Measurements from ENCODE around the gene MX2.

The MX2 gene

DNA sequence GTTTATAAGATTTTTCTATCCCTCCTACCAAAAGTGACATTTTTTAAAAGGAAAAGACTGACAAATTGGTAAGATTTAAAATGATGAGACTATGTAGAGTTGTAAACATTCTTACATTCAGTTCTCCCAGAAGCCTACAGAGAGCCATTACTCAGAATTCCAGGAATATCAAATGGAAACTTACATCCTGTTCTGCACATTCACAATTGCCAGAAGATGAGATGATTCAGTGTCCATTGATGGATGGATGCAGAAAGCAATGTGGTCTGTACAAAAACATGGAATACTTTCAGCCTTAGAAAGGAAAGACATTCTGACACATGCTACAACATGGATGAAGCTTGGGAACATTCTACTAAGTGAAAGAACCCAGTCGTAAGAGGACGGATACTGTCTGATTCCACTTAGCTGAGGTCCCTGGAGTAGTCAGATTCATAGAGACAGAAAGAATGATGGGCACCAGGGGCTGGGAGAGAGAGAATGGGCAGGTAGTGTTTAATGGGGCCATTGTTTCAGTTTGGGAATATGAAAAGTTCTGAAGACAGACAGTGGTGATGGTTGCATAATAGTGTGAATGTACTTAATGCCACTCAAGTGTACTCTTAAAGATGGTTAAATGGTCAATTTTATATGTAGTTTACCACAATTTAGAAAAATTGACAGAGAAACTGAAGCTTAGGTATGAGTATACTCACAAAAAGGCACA is 80.8 kb downstream of the MX2 start:
- DNase-seq = no peak

DNA sequence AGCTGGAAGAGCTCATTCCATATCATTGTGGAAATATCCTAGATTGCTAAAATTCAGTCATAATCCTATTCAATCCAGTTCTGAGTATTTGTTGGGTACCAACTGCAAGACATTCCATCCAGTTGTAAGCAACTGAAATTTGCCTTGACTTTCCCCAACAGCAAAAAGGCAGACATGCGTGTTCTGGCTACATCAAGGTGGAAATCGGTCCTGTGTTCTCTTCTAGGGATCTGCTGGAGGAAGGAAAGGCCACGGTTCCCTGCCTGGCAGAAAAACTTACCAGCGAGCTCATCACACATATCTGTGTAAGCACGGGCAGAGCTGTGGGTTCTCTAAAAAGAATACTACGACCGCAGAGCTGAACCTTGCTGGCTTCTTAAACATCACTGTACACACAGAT is 81.7 kb downstream of the MX2 start:
- DNase-seq = no peak

DNA sequence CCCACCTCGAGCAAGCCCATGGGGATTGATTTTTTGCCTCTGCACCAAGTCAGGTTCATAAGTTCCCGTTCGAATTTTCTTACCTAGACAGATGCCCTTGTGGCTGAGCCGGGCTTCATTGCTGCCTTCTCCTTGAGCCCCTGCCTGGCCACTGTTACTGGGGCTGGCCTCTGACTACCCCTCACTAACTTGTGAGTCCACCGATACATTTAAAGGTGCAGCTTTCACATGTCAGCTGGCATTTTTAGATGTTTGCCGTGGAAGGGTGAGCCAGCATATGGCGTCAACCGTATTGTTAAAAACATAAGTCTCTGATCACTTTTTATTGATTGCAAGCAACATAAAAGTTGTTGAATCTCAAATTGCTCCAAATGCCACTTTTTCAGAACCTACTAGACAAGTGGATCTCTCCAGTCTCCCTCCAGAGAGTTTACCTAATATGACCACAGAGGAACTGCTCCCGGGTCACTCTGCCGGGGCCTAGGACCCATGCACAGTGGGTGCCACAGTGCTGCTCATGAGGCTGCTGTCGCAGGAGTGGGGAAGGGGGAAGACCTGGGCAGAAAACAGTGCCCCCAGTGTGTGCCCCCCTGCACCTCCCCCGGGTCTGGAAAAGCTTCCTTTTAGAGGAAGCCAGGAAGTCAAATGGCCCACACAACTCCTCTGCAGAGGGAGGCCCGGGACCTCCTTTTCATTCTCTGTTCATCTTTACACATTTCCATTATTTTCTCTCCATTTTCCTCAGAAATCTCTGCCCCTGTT is 83.1 kb downstream of the MX2 start:
- DNase-seq = no peak

DNA sequence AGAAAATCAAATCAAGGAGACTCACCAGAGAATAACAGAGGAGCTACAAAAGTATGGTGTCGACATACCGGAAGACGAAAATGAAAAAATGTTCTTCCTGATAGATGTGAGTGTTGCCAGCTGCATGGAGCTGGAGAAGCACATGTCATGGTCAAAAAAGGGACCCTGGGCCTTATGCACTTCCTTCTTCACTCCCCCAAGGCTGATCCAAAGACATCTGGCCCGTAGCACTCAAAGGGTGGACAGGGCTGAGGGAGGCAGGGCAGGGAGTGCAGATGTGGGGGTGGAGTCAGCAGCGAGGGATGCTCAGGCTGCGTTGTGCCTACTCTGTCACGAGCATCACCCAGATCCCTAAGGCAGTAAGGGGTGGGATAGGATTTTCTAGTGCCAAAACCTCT is 83.6 kb downstream of the MX2 start:
- no peak for DNase-seq

DNA sequence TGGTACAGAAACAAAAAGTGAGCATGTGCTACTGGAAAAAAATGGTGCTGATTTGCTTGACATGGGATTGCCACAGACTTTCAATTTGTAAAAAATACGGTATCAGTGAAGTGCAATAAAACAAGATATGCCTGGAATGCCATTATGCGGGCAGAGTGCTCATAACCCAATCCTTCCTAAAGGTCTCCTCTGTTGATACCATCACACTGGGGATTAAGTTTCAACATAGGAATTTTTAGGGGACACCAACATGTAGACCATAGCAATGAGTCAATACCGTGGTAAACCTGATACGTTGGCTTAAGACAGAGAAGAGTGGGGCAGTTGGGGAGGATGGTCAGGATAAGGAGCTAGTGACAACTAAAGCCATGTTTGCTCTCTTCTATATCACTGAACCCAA is 84.8 kb downstream of the MX2 start:
- DNase-seq = no peak

DNA sequence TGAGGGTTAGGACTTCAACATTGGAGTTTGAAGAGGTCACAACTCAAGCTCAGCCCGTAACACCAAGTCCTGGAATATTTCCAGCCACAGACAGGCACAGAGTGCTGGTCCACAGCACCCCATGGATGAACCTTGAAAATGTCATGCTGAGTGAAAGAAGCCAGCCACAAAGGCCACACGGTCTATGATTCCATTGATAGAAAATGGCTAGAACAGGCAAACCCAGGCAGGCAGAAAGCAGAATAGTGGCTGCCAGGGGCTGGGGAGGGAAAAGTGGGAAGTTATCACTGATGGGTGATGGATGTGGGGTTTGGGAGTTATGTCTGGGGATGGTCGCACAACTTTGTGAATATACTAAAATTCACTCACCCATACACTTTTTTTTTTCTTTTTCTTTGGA is 85.5 kb downstream of the MX2 start:
- no peak for DNase-seq

DNA sequence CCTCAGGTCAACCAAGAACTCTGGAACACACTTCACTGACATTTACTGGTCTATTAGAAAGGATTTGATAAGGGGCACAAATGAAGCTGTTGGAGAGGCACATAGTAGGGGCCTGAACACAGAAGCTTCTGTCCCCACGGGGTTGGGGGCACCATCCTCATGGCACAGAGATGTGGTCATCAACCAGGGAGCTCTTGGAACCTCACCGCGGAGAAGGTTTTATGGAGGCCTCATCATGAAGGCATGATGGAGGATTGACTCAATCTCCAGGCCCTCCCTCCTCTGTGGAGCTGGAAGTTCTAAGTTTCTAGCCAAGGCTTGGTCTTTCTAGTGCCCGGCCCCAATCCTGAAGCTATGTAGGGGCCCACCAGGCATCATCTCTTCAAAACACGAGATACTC is 87.8 kb downstream of the MX2 start:
- no peak for DNase-seq

DNA sequence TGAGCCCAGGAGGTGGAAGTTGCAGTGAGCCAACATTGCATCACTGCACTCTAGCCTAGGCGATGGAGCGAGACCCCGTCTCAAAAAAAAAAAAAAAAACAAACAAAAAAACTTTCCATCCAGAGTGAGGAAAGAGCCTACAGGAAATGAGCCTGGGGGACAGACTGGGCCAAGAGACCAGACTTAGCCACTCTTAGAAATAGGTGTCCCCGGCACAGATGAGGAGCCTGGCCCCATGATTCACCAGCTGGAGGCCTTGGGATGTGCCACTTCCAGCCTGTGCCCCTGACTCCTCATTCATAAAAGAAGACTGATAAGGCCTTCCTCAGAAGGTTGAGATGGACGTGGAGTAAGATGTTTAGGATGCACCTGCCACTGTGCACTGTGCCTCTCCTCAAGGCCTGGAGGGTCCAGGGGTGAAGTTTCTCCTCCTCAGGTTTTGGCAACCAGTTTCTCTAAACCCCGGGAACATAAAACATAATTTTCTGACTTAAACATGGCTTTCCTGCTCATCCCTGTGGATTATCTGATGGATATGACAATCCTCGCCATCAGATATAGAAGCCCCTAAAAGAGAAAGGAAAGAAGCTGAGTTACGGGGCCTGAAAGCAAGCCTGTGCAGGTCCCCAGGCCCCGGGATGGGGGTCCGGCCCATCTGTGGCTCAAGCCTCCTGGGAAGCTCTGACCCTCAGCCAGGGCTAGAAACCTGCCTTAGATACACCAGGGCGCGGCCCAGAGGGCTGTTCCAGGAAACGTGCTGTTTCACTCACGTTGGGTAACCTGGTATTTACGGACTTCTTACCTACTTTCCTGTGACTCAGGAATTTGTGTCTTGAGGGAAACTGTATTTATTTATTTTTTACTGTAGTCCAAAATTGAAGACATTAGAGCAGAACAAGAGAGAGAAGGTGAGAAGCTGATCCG is 90.2 kb downstream of the MX2 start:
- no peak for DNase-seq

DNA sequence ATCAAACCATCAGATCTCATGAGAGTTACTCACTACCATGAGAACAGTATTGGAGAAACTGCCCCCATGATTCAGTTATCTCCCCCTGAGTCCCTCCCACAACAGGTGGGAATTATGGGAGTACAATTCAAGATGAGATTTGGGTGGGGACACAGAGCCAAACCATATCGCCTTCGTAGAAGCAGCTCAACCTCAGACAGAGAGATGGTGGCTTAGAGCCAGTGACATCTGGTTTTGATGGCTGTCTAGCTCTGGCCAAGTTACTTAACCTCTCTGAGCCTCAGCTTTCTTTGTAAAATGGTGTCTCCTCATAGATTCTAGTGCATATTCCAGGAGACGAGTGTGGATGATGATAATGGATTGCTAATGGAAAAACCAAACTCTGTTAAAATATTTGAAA is 91.4 kb downstream of the MX2 start:
- DNase-seq = no peak

DNA sequence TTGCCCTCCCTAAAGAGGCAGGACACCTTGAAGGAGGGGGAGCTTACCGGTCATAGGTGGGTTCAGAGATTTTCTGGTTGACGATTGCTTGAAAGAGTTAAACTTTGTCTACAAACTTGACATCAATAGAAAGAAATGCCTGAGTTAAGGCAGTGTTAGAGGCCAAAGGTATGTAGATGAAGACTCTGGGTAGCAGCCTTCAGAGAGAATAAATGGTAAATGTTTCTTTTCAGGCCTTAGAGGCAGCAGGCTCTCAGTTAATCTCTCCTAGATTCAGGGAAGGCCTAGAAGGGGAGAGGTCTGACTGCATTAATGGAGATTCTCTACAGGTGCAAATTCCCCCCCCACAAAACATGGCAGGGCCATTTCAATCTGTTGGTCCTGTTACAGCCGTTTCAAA is 91.9 kb downstream of the MX2 start:
- no peak for DNase-seq

DNA sequence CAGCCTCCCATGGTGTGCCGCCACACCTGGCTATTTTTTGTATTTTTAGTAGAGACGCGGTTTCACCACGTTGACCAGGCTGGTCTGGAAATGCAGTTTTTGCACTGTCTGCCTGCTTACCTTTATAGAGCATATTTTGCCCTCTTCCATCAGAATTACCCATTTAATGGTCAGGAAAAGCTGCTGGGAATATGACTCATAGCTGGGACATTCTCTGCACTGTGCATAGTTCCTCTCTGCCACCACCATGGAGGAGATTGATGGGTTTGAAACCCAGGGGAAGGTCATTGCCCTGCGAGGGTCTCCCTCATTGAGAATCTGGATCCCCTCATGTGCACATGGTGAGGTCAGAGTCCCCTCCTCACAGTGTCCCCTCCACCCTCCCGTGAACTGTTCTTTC is 96.3 kb downstream of the MX2 start:
- no peak for DNase-seq

DNA sequence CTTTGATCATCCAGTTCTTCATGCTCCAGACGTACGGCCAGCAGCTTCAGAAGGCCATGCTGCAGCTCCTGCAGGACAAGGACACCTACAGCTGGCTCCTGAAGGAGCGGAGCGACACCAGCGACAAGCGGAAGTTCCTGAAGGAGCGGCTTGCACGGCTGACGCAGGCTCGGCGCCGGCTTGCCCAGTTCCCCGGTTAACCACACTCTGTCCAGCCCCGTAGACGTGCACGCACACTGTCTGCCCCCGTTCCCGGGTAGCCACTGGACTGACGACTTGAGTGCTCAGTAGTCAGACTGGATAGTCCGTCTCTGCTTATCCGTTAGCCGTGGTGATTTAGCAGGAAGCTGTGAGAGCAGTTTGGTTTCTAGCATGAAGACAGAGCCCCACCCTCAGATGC is 96.7 kb downstream of the MX2 start:
- no peak for DNase-seq
